Activated T-helper 1 cell treated with Interleukin-2 at 50 U/mL for 16 hours (primary cell): ENCODE results near the gene HENMT1.
A peak's percentile ranks its signal among the peaks of the same experiment; 100 is the strongest.
"Not testable (repeated sequence)": the region's sequence is repeated elsewhere in the genome, so short reads cannot be mapped to it uniquely, and the experiment has no call there.

Experiments used
- DNase-seq: peaks from one replicate; pipeline ENCODE4 v3.0.0-alpha.2; 2020; ENCODE audit warnings: low read depth

HENMT1 gene

DNA sequence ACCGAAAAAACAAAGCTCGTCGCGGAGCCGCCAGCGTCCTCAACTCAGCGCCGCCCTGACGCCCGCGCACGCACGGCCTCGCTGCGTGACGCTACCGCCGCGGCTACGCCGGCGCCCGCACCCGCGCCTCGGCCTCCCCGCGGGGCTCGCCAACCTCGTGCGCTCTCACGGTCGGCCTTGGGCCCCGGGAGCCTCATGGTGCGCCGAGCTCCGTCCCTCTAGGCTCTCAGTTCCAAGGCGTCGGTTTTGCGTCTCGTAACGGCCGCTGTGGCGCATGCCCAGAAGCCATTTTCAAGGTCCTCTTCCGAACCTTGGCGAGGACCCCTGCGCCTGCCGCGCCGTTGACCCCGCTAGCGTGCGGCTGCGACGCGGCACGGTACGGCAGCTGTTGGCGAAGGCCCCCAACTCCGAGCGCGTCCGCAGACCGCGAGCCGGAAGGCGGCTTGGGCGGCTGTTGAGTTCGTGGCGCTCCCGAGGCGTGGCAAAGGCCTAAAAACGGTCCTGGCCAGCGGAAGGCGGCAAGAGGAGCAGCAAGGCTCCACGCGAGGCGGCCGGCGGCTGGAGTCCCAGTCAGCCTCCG, at the start of gene HENMT1:
Gene HENMT1, minus strand, starts transcription at position 64 of the 580 bp plus-strand sequence. CDS start 1,209 bp downstream, outside the sequence.
- peak; percentile 68 for DNase-seq

DNA sequence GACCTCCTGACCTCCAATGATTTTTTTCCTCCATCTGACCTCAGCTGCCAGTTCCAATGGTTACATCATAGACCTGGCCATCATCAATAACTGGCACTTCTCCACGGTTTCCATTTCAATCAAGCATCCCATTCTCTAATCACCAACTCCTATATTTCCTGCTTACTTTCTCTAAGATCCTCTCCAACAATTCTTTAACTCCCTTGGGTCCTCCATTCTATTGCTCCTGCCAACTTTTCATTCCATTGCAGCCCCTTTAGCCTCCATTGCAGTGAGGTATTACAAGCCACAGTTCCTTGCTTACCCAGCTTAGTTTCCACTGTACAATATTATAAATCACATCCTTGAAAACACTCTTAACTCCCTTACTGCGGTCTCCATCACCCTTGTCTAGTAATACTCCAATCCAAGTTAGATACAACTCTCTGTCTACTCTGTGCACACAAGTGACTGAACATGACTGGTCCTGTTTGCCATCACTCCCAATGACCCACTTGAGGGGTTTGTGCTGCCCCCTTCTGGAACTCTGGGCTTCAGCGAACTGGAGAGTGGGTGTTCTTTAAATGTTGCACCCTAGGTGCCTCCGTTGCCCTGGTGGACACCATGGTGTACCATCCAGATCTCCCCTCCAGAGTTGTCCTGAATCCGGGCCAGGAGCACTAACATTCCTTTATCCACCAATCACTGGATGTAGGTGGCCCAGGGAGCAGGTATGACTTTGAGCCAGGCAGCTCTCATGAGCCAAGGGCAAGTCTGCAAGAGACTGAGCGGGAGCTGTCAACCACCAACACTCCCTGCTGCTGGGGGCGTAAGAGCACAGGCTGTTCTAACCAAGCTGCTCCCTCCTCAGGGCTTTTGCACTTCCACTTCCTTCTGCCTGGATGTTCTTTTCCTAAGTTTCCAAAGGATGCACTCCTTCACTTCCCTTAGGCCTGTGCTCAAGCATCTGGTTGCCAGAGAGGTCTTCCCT, 48.1 kb upstream of the HENMT1 start:
- DNase-seq, result peak; percentile 42

DNA sequence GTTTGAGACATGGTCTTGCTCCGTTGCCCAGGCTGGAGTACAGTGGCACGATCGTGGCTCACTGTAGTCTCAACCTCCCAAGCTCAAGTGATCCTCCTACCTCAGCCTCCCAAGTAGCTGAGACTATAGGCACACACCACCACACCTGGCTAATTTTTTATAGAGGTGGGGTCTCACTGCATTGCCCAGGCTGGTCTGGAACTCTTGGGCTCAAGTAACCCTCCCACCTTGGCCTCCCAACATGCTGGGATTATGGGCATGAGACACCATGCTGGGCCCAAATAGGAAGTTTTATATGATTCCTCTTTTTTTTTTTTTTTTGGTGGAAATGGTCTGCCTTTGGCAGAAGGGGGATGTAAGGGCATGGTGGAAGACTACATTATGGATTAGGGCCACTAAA, 45.8 kb upstream of the HENMT1 start:
- no peak for DNase-seq

DNA sequence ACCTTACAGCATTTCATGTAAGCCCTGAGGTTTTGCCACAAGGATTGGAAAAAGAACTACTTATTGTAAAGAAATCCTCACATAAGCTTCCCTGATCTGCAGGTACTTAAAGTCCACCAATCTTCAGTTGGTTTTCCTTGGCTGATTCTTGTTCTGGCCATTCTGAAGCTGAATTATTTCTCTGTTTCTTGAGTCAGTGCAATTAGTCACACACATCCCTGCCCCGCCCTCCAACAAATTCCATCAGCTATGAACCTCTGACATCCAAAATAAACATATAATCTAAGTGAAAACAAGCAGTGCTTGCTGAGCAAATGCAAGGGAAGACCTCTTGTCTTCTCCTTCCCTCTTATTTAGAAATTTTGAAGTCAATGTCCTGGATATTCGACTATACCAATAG, 43.6 kb upstream of the HENMT1 start:
- no peak for DNase-seq

DNA sequence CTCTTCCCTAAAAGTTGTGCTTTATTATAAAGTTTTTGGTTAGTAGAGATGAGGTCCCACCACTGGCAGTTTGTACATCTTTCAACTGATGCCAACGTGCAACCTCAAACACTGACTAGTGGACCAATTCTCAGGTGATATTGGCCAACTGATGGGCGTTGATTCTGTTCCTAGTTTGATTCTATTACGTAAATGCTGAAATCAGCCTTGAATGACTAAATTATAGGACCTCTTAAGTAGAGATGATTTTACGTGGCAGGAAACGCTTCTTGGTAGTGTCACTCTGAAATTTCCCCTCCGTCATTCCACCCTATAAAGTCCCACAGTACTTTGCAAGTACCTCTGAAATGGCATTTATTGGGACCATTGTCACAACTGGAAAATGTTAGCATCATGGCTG, 43.0 kb upstream of the HENMT1 start:
- DNase-seq, result no peak

DNA sequence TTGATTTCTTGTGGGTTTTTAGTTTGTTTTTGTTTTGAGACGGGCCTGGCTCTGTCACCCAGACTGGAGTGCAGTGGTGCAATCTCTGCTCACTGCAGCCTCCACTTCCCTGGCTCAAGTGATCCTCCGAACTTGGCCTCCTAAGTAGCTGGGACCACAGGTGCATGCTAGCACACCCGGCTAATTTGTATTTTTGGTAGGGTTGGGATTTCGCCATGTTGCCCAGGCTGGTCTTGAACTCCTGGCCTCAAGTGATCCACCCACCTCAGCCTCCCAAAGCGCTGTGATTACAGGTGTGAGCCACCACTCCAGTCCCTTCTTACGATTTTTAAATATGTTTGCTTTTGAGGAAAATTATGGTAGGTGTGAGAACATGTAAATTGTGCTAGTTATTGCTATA, 41.2 kb upstream of the HENMT1 start:
- DNase-seq, result not testable (repeated sequence)

DNA sequence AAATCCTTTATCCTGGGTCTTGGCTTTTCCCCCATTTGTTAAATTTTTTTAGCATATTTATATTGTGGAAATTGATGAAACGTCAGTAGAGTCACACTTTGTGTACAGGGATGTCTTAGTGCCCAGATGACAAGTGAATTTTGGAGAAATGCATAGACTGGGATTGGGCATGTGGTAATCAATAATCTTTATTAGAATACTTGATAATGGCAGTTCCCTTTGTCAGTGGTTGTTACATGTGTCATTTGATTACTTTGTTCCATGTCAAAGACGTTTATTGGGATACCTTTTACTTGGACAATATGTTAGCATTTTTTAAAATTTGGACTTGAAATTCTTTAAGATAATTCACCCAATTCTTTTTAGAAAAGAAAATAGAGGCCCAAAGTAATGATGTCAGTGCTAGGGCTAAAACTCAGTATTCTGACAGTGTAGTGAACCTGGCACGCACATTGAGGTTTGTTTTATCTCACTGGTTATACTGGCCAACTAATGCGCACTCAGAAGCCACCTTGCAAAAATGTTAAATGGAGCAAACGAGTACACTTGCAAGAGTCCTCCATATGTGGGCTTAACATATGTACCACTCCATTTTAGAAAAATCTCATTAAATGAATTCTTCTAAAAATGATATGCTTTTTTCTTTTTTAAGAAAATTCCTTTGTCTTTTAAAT, 40.4 kb upstream of the HENMT1 start:
- DNase-seq, result no peak

DNA sequence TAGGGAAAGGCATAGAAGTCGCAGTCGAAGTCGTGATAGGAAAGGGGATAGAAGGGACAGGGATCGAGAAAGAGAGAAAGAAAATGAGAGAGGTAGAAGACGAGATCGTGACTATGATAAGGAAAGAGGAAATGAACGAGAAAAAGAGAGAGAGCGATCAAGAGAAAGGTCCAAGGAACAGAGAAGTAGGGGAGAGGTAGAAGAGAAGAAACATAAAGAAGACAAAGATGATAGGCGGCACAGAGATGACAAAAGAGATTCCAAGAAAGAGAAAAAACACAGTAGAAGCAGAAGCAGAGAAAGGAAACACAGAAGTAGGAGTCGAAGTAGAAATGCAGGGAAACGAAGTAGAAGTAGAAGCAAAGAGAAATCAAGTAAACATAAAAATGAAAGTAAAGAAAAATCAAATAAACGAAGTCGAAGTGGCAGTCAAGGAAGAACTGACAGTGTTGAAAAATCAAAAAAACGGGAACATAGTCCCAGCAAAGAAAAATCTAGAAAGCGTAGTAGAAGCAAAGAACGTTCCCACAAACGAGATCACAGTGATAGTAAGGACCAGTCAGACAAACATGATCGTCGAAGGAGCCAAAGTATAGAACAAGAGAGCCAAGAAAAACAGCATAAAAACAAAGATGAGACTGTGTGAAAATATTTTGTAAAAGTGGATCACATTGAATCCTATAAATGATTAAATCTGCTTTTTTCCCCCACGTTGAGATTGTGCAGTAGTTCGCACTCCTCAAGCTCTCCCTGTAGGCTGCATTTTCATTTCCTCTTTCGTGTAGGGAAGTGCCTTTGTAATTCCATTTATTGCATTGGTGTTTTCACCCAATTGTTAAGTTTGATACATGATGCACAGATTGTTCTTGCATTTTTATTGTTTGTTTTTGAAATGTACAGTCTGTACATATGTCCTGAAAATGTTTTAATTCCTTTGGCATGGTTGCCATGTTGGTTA, 38.8 kb upstream of the HENMT1 start:
- DNase-seq, result no peak

DNA sequence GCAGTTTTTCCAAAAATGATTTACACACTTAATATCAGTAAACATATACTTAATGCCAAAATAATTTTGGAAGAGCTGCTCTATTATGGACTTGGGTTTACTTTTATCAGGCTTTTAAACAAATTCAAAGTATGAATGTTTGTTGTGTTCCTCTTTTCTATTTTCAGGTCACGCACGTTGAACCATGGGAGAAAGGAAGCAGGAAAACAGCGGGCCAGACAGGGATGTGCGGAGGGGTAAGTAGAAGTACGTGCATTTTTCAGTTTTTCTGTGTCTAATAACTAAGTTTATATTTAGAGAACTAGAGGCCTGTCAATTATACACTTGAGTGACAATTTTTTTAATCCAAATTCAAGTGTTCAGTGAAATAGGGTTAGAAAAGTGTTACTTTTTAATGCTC, 34.6 kb upstream of the HENMT1 start:
- no peak for DNase-seq

DNA sequence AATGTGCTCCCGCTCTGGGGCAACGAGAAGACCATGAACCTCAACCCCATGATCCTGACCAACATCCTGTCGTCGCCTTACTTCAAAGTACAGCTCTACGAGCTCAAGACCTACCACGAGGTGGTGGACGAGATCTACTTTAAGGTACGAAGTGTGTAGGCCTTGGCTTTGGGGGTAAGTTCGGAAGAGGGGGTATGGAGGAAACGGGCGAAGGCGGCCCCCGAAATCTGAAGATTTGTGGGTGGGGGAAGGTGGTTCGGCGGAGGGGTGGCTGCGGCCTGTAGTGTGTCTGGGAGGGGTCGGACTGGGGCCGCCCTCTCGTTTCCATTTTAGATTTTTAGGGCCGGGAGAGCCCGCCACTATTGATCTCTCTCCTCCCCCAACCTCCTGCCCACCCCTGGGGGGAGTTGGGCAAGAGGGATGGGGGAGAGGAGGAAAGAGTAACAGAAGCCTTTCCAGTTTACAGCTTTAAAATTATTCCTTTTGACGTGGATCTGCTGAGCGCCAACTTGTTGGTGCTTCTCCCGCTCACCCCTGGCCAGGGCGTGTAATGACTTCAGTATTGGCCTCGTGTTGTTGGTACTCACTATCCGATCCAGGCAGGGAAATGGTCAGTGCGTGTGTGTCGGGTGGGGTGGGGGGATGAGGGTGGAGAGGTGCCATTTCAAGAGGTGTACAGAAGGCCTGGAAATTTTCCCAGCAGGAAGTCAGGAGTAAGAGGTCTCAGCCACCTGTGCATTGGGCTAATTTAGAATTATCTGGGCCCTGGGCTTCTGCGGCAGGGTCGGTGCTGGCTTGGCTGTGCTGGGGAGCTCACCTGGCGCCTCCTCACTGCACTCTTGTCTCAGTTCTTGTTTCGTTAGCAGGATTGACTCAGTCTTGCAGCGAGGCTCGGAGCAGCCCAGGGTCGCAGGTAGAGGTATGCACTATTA, 32.1 kb upstream of the HENMT1 start:
- DNase-seq, result peak; percentile 63

DNA sequence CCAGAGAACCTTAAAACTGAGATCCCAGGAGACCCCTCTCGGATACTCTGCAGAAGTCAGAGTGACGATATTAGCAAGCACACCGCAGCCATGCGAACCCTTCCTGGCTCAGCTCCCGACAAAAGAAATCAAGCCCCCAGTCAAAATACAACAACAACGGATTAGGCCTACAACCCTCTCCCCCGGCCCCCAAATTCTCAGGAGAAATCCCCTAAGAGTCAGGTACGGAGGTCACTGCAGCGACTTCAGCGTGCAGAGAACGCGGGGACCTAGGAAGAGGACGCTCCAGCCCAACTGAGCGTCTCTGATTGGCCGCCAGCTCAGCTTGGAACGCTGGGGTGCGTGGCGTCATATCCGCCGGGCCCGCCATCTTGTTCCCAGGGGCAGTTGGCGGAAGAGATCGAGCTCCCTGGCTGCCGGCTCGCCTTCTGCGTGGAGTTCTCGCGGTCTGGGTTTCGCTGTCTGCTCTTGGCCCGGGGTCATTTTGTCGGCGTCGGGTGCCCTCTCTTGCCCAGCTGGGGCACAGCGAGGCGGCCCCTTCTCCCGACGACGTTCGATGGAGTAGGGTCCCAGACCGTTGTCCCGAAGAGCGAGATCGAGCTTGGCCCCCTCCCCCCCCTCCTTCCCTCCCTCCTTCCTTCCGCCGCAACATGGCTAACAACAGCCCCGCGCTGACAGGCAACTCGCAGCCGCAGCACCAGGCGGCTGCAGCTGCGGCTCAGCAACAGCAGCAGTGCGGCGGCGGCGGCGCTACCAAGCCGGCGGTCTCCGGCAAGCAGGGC, 31.2 kb upstream of the HENMT1 start, which contains the start of gene PRPF38B:
Gene PRPF38B, plus strand, starts transcription at position 369 of the 782 bp plus-strand sequence. Its CDS starts 282 bp downstream, at position 651.
- DNase-seq, result peak; percentile 88

DNA sequence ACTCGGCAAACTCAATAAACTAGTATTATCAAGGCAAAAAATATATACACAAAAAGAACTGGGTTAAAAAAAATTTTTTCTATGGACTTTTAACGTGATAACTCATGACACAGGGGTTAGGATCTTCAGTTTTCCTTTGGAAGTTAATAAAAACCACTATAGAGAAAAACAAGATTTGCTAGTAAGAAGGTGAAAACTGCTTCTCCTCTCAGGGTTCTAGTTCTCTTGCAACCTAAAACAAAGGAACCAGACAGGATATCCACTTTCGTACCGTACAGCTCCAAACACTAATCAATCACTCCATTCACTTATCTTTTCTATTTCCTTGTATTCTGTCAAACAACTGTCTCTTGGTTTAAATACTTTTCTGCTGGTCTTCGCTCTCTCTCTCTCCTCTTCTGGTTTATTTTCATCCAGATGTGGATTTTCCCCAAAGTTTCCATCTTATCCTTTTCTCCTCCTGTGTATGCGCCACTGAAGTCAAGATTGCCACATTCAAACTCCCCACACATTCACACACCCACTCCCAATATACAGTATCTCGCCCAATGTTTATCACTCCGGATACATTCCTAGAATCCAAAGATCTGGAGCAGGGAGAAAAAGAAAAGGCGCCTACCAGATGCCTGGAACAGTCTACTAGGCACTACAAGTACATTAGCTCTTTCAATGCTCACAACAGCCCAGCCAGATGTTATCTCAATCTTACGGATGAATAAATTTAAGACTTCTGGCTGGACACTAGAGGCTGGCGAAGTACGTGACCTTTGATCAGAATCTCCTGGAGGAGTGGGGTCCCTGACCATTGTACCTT, 30.4 kb upstream of the HENMT1 start:
- DNase-seq, result no peak

DNA sequence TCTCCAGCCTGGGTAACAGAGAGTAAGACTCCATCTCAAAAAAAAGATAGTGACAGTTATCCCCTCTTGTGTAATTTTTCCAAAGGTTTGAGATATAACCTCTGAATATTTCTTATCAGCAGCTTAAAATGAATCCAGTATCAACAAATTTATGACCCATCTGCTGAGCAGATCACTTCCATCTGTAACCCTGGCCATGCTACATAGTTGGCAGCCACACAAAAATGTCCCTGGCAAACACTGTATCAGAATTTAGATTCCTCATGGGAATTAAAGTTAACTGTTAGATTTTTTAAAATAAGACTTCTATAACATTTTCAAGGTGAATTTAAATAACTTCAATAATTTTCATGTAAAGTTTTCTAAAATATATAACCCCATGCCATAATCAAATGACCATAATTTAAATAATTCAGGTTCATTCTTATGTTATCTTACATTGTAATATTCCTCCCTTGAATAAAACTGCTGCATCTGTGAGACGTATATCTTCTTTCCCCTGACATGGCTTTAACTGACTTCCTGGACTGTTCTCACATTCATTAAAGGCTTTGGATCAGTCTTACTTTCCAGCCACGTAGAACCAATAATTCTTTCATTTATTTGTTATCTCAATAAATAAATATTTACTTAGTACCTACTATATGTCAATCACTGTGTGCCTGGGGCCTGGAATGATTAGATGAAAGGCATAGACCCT, 25.9 kb upstream of the HENMT1 start:
- DNase-seq, result no peak

DNA sequence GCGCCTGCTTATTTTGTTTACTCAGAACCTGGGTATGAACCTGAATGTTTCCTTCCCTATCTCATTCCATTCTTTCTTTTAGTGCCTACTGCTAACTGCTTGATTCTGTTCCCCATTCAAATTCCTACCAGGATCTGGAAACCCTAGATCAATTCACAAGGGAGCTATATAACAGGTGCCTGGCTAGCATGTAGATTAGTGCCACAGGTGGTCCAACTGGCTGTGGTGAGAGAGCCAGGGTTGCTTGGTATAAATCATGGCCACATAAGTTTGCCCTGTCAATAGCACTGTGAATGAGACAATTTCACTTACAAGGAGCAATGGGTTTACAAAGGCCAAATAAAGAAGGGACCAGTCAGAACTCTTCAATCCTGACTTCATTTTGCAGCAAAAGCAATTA, 24.6 kb upstream of the HENMT1 start:
- no peak for DNase-seq

DNA sequence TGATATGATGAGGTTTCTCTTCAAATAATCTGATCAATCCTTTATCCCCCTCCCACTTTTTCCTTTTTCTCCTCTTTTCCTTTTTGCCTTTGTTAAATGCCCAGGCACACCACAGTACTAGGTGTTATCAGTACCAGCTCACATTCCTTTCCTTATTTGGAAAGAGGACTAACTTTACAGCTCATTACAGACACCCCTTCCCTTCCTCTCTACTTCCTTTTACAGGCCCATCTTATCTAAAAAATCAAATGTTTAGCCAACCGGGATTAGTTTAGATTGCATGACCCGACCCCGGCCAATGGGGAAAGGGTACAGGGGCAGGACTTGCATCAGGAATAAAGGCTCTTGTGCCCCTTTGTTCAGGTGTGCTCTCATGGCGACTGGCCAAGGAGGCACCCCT, 20.8 kb upstream of the HENMT1 start:
- DNase-seq, result not testable (repeated sequence)

DNA sequence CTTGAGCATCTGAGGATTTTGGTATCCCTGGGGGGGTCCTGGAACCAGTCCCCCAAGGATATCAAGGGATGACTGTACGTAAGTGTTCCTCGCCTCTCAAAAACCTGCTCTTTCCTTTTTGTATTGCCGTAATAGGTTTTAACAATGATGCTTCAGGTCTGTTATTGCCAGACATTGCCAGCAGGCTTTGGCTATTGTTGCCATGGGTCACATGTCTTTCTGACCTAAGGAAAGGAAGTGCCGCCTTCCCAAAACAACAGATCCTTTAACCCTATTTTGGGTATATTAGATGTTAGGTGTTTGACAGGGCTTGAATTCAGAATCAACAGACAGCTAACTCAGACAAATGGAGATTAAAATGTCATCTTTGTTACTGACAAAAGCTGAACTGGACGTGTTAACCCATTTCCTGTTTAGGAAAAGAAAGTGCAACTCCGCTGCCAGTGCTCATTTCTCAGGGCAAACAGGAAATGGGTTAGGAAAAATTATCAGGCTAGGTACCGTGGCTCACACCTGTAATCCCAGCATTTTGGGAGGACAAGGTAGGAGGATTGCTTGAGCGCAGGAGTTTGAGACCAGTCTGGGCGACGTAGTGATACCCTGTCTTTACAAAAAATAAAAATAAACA, 18.8 kb upstream of the HENMT1 start:
- no peak for DNase-seq

DNA sequence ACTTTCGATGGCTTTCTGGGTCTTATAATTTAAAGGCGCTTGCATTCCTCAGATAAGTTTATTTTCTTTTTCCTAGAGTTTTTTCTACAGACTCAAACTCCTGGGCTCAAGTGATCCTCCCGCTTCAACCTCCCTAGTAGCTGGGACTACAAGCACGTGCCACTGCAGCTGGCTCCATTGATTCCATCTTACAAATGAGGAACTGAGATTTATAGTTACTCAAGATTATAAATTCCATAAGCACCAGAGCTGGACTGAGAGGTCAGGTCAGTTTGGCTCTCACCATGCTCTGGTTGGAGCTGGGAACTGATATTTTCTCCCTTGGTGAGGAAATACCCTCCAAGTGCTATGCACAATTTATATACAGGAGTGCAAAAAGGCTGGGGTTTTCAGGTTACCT, 17.8 kb upstream of the HENMT1 start:
- no peak for DNase-seq

DNA sequence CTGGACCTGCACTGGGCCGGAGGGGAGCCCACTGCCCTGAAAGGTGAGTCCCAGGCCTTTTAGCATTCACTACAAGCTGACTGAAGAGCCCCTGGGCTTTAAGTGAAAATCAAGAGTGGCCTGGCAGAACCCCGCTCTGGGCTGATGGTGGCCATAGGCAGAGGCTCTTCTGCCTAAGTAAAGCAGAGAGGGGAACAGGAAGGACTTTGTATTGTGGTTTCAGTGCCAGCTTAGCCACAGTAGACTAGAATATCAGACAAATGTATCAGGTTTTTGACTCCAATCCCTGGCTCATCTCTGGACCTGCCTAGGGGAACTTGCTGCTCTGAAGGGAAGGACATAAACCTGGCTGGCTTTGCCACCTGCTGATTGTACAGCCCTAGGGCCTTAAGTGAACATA, 10.2 kb upstream of the HENMT1 start:
- DNase-seq, result no peak
